Breast epithelium (tissue), 3 donors: ENCODE measurements around the gene ST8SIA6.

Experiments used
- CTCF ChIP-seq, 3 donors: fragments of 450-650 bp; IDR thresholded peaks; one replicate each; pipeline ENCODE4 v1.5.1; 2016 to 2017; ENCODE audit warnings: antibody characterized with exemption in 3 of 3, mild to moderate bottlenecking in 3 of 3, moderate library complexity in 3 of 3
- POLR2AphosphoS5 ChIP-seq, 3 donors: sonication (generic); formaldehyde crosslinking; IDR thresholded peaks; one replicate each; pipeline ENCODE4 v1.6.1; 2017; ENCODE audit warnings: antibody characterized with exemption in 3 of 3

- TF ChIP-seq CTCF (IDR thresholded peaks at IDR 0.05) (no peak), POLR2AphosphoS5 (IDR thresholded peaks at IDR 0.05) (no peak)
These were observed 73.5 kb downstream of the ST8SIA6 start for GRCh38 chr10:17380888-17381287.
